Vagina (tissue), 2 donors: Measurements from ENCODE around the gene FNBP1L. TPM values are rescaled to one million over a fixed set of nuclear protein-coding genes. Genes with fewer than 3 reads are reported as not detected.

Source experiments
- DNase-seq, 2 donors: peaks; one replicate each; pipeline ENCODE4 v3.0.0-alpha.2; 2017; ENCODE audit errors: extremely low spot score in 2 of 2
- H3K27ac ChIP-seq: fragments of 200-600 bp; sonication (generic); one replicate; pipeline ENCODE4 v1.5.1; 2019
- H3K27me3 ChIP-seq: fragments of 200-600 bp; sonication (generic); one replicate; pipeline ENCODE4 v1.5.1; 2019
- H3K36me3 ChIP-seq, 2 donors: fragments of 200-600 bp; sonication (generic); one replicate each; pipeline ENCODE4 v1.5.1; 2017 to 2019
- H3K4me1 ChIP-seq: fragments of 200-600 bp; sonication (generic); one replicate; pipeline ENCODE4 v1.5.1; 2019
- H3K4me3 ChIP-seq, 2 donors: fragments of 200-600 bp; sonication (generic); 1 replicate in 1 of 2; 2 replicates in 1 of 2; pipeline ENCODE4 v1.5.1; 2016 to 2019
- H3K9me3 ChIP-seq: fragments of 200-600 bp; sonication (generic); one replicate; pipeline ENCODE4 v1.5.1; 2019
- CTCF ChIP-seq, 3 experiments: fragments of 450-650 bp in 2 of 3; fragments of 200-600 bp in 1 of 3; sonication (generic) in 1 of 3; IDR thresholded peaks; one replicate each; pipeline ENCODE4 v1.5.1; 2017 to 2019; ENCODE audit warnings: antibody characterized with exemption in 3 of 3, mild to moderate bottlenecking in 2 of 3, moderate library complexity in 2 of 3
- POLR2A ChIP-seq, 2 donors: fragments of 450-650 bp; IDR thresholded peaks; one replicate each; pipeline ENCODE4 v1.6.1; 2017; ENCODE audit warnings: antibody characterized with exemption in 2 of 2, mild to moderate bottlenecking in 2 of 2, moderate library complexity in 2 of 2
- POLR2AphosphoS5 ChIP-seq, 2 donors: sonication (generic); formaldehyde crosslinking; IDR thresholded peaks; one replicate each; pipeline ENCODE4 v1.9.0; 2017; ENCODE audit warnings: antibody characterized with exemption in 2 of 2, mild to moderate bottlenecking in 2 of 2, low read depth in 1 of 2; ENCODE audit not compliant: insufficient read depth in 1 of 2
- intact Hi-C: fragments of 100-400 bp; cut with DNase I; formaldehyde crosslinking; loops from one replicate; pipeline ENCODE4 v1.15.1; 2023
- total RNA-seq: library from RNA; depleted of rRNA; stranded (reverse); fragments of >200 nt; gene quantifications from one replicate; pipeline ENCODE4 v1.2.3, GENCODE V29; 2016

FNBP1L gene
- total RNA-seq, 1 donor from 2014 or later, result 16.9 TPM

- Histone ChIP-seq H3K9me3 (no peaks in the 10 kb centered on the region), H3K4me1 (peaks cover 14% of the 10 kb centered on the region), H3K4me3 (peak overlapping the region; percentile 87 to 91), H3K27ac (peak overlapping the region; percentile 93), H3K27me3 (no peaks in the 10 kb centered on the region), H3K36me3 (no peaks in the 10 kb centered on the region)
- DNase-seq, result no peak
- intact Hi-C loops, result loop anchor here (10.0 kb wide), 1 partner anchor 176 kb away; no protein-coding TSS in a partner anchor
- TF ChIP-seq CTCF (IDR thresholded peaks at IDR 0.05) (peak in 1 of 3 experiments; percentile 32), POLR2AphosphoS5 (IDR thresholded peaks at IDR 0.05; ENCODE audit: insufficient read depth in 1 of 2, low read depth in 1 of 2) (no peak)
Measured at GRCh38 chr1:93448292-93448982, 519 bp downstream of the FNBP1L start.

GRCh38 chr1:93448983-93449804 is 1.3 kb downstream of the FNBP1L start:
- H3K27me3 ChIP-seq, result no peaks in the 10 kb centered on the region
- no peaks in the 10 kb centered on the region for H3K36me3 ChIP-seq
- no peaks in the 10 kb centered on the region for H3K9me3 ChIP-seq
- intact Hi-C loops, result loop anchor here (10.0 kb wide), 1 partner anchor 176 kb away; no protein-coding TSS in a partner anchor
- no peak for DNase-seq
- no peak for TF ChIP-seq CTCF (IDR thresholded peaks at IDR 0.05)
- peak in 1 of 2 donors; percentile 18 for TF ChIP-seq POLR2AphosphoS5 (IDR thresholded peaks at IDR 0.05; ENCODE audit: insufficient read depth in 1 of 2, low read depth in 1 of 2)
- peaks cover 19% of the 10 kb centered on the region for H3K4me1 ChIP-seq
- peak overlapping the region; percentile 87 to 91 for H3K4me3 ChIP-seq
- peak overlapping the region; percentile 93 for H3K27ac ChIP-seq

- TF ChIP-seq POLR2A (IDR thresholded peaks at IDR 0.05), result no peak
- TF ChIP-seq POLR2AphosphoS5 (IDR thresholded peaks at IDR 0.05; ENCODE audit: insufficient read depth in 1 of 2, low read depth in 1 of 2), result no peak
- TF ChIP-seq CTCF (IDR thresholded peaks at IDR 0.05), result no peak
- Histone ChIP-seq H3K4me3 (no peak overlapping the region), H3K27ac (no peak overlapping the region), H3K4me1 (peaks cover 19% of the 10 kb centered on the region), H3K9me3 (no peaks in the 10 kb centered on the region), H3K27me3 (no peaks in the 10 kb centered on the region), H3K36me3 (no peaks in the 10 kb centered on the region)
- intact Hi-C loops, result no loop called here
- no peak for DNase-seq
Measured at GRCh38 chr1:93450321-93450720, 2.4 kb downstream of the FNBP1L start.

GRCh38 chr1:93453911-93454310 is 6.0 kb downstream of the FNBP1L start:
- Histone ChIP-seq H3K9me3 (no peaks in the 10 kb centered on the region), H3K4me1 (peaks cover 16% of the 10 kb centered on the region), H3K36me3 (no peaks in the 10 kb centered on the region), H3K27me3 (no peaks in the 10 kb centered on the region), H3K27ac (no peak overlapping the region), H3K4me3 (no peak overlapping the region)
- TF ChIP-seq CTCF (IDR thresholded peaks at IDR 0.05) (no peak), POLR2AphosphoS5 (IDR thresholded peaks at IDR 0.05; ENCODE audit: insufficient read depth in 1 of 2, low read depth in 1 of 2) (no peak), POLR2A (IDR thresholded peaks at IDR 0.05) (no peak)
- intact Hi-C loops, result no loop called here
- no peak for DNase-seq
